Mesenchymal stem cell (in vitro differentiated cells and primary cell): ENCODE measurements around the gene HNF1B.

Experiments
- DNase-seq: peaks from one replicate; pipeline ENCODE4 v3.0.0-alpha.2; 2013
- H2AFZ ChIP-seq: one replicate; pipeline ENCODE4 v1.6.1; 2013; ENCODE audit warnings: low read depth, mild to moderate bottlenecking, control low read depth, inconsistent platforms, low read length, moderate library complexity
- H2AK5ac ChIP-seq: 2 replicates; pipeline ENCODE4 v1.6.1; 2013; ENCODE audit warnings: low read length, moderate library complexity, mild to moderate bottlenecking, inconsistent platforms; ENCODE audit not compliant: severe bottlenecking
- H2BK120ac ChIP-seq: one replicate; pipeline ENCODE4 v1.6.1; 2013; ENCODE audit warnings: low read depth, mild to moderate bottlenecking, inconsistent platforms, low read length, moderate library complexity
- H2BK12ac ChIP-seq, 2 experiments: one replicate each; pipeline ENCODE4 v1.6.1; 2013; ENCODE audit warnings: inconsistent platforms in 2 of 2, low read length in 2 of 2, mild to moderate bottlenecking in 2 of 2, moderate library complexity in 2 of 2, control low read depth in 1 of 2
- H2BK15ac ChIP-seq: one replicate; pipeline ENCODE4 v1.6.1; 2013; ENCODE audit warnings: mild to moderate bottlenecking, low read depth, inconsistent platforms; ENCODE audit not compliant: poor library complexity, severe bottlenecking
- H2BK5ac ChIP-seq: 2 replicates; pipeline ENCODE4 v1.6.1; 2013; ENCODE audit warnings: low read depth, mild to moderate bottlenecking, low read length, control low read depth, inconsistent platforms; ENCODE audit not compliant: poor library complexity, severe bottlenecking
- H3K14ac ChIP-seq, 2 experiments: one replicate each; pipeline ENCODE4 v1.6.1; 2013; ENCODE audit warnings: inconsistent platforms in 2 of 2, low read length in 2 of 2, control low read depth in 1 of 2, mild to moderate bottlenecking in 1 of 2, moderate library complexity in 1 of 2
- H3K18ac ChIP-seq, 2 experiments: one replicate each; pipeline ENCODE4 v1.6.1; 2013; ENCODE audit warnings: inconsistent platforms in 2 of 2, low read length in 2 of 2, control low read depth in 1 of 2, low read depth in 1 of 2, mild to moderate bottlenecking in 1 of 2
- H3K23ac ChIP-seq, 2 experiments: one replicate each; pipeline ENCODE4 v1.6.1; 2013; ENCODE audit warnings: inconsistent platforms in 2 of 2, low read length in 2 of 2, mild to moderate bottlenecking in 2 of 2, moderate library complexity in 2 of 2, control low read depth in 1 of 2
- H3K27ac ChIP-seq: 2 replicates; pipeline ENCODE4 v1.5.1; 2013; ENCODE audit warnings: mild to moderate bottlenecking, moderate library complexity, low read length, control low read depth, inconsistent platforms; ENCODE audit not compliant: poor library complexity, severe bottlenecking
- H3K27me3 ChIP-seq, 2 experiments: 2 replicates each; pipeline versions ENCODE4 v1.6.1 to v1.7.0; 2013; ENCODE audit warnings: low read length in 2 of 2, mild to moderate bottlenecking in 2 of 2, moderate library complexity in 2 of 2, control low read depth in 1 of 2, inconsistent platforms in 1 of 2; ENCODE audit not compliant: control insufficient read depth in 1 of 2, insufficient read depth in 1 of 2
- H3K36me3 ChIP-seq, 2 experiments: 2 replicates each; pipeline versions ENCODE4 v1.6.1 to v1.7.0; 2013; ENCODE audit warnings: low read length in 2 of 2, control low read depth in 1 of 2, inconsistent platforms in 1 of 2, low read depth in 1 of 2, mild to moderate bottlenecking in 1 of 2; ENCODE audit not compliant: insufficient read depth in 2 of 2, control insufficient read depth in 1 of 2
- H3K4ac ChIP-seq, 2 experiments: one replicate each; pipeline ENCODE4 v1.6.1; 2013; ENCODE audit warnings: inconsistent platforms in 2 of 2, low read length in 2 of 2, mild to moderate bottlenecking in 2 of 2, moderate library complexity in 2 of 2, control low read depth in 1 of 2, low read depth in 1 of 2
- H3K4me1 ChIP-seq: 2 replicates; pipeline ENCODE4 v1.6.1; 2013; ENCODE audit warnings: low read depth, low read length, control low read depth; ENCODE audit not compliant: control insufficient read depth, insufficient read depth
- H3K4me2 ChIP-seq: 2 replicates; pipeline ENCODE4 v1.6.1; 2013; ENCODE audit warnings: low read length, mild to moderate bottlenecking, inconsistent platforms; ENCODE audit not compliant: poor library complexity, severe bottlenecking
- H3K4me3 ChIP-seq, 2 experiments: 2 replicates each; pipeline versions ENCODE4 v1.5.1 to v1.7.0; 2013; ENCODE audit warnings: low read length in 2 of 2, mild to moderate bottlenecking in 2 of 2, control low read depth in 1 of 2, low read depth in 1 of 2; ENCODE audit not compliant: insufficient read depth in 1 of 2
- H3K79me1 ChIP-seq: replicated peaks from 2 replicates; pipeline ENCODE4 v1.6.1; 2013; ENCODE audit warnings: mild to moderate bottlenecking, control low read depth, low read length, inconsistent platforms; ENCODE audit not compliant: poor library complexity, severe bottlenecking
- H3K9ac ChIP-seq: 2 replicates; pipeline ENCODE4 v1.7.0; 2013; ENCODE audit warnings: mild to moderate bottlenecking, low read length, moderate library complexity
- H3K9me3 ChIP-seq: 2 replicates; pipeline ENCODE4 v1.7.0; 2013; ENCODE audit warnings: mild to moderate bottlenecking, low read length; ENCODE audit not compliant: control insufficient read depth
- H4K8ac ChIP-seq: one replicate; pipeline ENCODE4 v1.6.1; 2013; ENCODE audit warnings: inconsistent platforms, mild to moderate bottlenecking, low read length, moderate library complexity
- H4K91ac ChIP-seq: one replicate; pipeline ENCODE4 v1.6.1; 2013; ENCODE audit warnings: mild to moderate bottlenecking, low read length, inconsistent platforms
- WGBS: methylation state at CpG from one replicate; pipeline ENCODE4 v1.1.7; 2013; ENCODE audit warnings: mixed read lengths; 5-methylcytosine and 5-hydroxymethylcytosine counted together

HNF1B gene

DNA sequence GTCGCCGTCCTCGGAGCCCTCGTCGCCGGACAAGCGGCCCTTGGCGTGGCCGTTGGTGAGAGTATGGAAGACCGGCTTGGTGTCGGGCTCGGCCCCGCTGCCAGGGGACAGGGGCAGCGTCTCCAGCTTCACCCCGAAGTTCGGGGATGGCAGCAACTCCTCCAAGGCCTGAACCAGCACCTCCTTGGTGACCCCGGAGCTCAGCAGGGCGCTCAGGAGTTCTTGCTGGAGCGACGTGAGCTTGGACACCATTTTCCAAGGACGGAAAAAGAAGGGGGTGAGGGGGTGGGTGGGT, 279 bp downstream of the HNF1B start:
- Histone ChIP-seq H2BK120ac (no peak overlapping the region), H3K27ac (peak overlapping the region; percentile 88), H4K8ac (no peak overlapping the region), H3K14ac (no peak overlapping the region), H4K91ac (no peak overlapping the region), H3K23ac (no peak overlapping the region), H3K4me2 (peak overlapping the region; percentile 9), H3K36me3 (peaks cover 0 to 17% of the 10 kb centered on the region in 2 experiments), H3K4me1 (no peaks in the 10 kb centered on the region), H2BK12ac (no peak overlapping the region), H3K18ac (no peak overlapping the region), H2BK5ac (peak overlapping the region; percentile 99), H3K79me1 (no peaks in the 10 kb centered on the region), H2BK15ac (no peak overlapping the region), H3K4me3 (peak overlapping the region in 1 of 2 experiments; percentile 88), H3K9me3 (no peaks in the 10 kb centered on the region), H3K4ac (no peak overlapping the region), H2AK5ac (peak overlapping the region; percentile 14), H3K9ac (no peak overlapping the region), H3K27me3 (peaks cover 0 to 91% of the 10 kb centered on the region in 2 experiments), H2AFZ (no peak overlapping the region)
- DNase-seq, result no peak
- 7% methylated on average over 16 of the region's 21 CpGs for WGBS

DNA sequence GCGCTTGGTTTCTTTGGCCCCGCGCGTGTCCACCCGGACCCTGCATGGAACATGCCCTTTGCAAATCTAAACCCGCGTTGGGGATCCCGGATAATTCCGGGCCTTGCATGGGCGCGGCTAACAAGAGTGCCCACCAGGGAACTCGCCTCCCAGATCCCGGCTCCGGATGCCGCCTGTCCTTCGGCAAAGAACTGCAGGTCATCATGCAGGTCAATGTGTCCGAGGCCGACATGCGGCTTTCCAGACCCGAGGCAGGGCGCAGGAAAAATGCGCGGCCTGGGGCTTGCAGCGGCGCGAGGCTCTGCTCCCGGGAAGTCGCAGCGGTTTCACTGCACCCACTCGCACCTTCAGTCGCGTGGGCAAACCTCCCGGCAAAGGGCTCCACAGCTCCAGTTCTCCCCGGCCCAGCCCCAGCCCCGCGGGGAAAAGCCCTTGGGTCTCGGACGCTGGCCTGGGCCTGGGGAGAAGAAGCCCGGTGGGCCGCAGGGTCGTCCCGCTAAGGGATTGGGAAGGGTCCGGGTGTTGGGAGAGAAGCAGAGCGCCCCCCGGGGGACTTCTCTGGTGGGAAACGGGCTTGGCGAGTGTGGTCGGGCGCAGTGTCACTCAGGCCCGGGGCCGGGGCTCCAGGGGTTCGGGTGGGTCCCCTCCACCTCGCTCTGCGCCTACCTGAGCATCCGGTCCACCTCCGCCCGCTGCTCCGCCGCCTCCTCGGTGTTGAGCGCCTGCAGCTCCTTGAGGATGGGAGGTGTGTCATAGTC, 805 bp downstream of the HNF1B start:
- Histone ChIP-seq H3K9me3 (no peaks in the 10 kb centered on the region), H3K14ac (no peak overlapping the region), H2BK120ac (no peak overlapping the region), H3K79me1 (no peaks in the 10 kb centered on the region), H3K18ac (no peak overlapping the region), H2BK12ac (no peak overlapping the region), H3K4me1 (peaks cover 4% of the 10 kb centered on the region), H4K8ac (no peak overlapping the region), H3K4ac (no peak overlapping the region), H3K9ac (no peak overlapping the region), H3K4me2 (peak overlapping the region; percentile 9), H3K4me3 (peak overlapping the region in 1 of 2 experiments; percentile 88), H3K36me3 (peaks cover 0 to 21% of the 10 kb centered on the region in 2 experiments), H3K27me3 (peaks cover 0 to 97% of the 10 kb centered on the region in 2 experiments), H2BK5ac (peak overlapping the region; percentile 99), H3K23ac (peak overlapping the region in 1 of 2 experiments; percentile 91), H2AK5ac (peak overlapping the region; percentile 14), H2BK15ac (no peak overlapping the region), H4K91ac (no peak overlapping the region), H3K27ac (peak overlapping the region; percentile 88), H2AFZ (no peak overlapping the region)
- DNase-seq, result peak; percentile 23
- 3% methylated on average over 61 of the region's 61 CpGs for whole genome bisulfite sequencing

DNA sequence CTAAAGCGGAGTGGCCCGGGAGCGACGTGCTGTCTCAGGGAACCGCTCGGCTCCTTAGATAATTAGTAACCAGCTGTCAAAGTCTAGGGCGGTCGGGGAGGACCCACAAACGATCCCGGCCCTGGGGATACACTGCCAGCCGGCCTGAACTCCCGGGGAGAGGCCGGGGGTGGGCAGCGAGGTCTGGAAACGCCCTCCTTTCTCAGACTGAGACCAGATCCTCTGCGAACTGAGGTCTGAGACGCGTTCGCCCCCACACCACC, 1.3 kb downstream of the HNF1B start:
- peak overlapping the region; percentile 99 for H2BK5ac ChIP-seq
- H3K4me3 ChIP-seq, result peak overlapping the region; percentile 24 to 88
- no peaks in the 10 kb centered on the region for H3K9me3 ChIP-seq
- no peak overlapping the region for H2BK15ac ChIP-seq
- no peak overlapping the region for H4K8ac ChIP-seq
- no peak overlapping the region for H3K4me2 ChIP-seq
- no peak overlapping the region for H2BK12ac ChIP-seq
- 2% methylated on average over 19 of the region's 19 CpGs for WGBS
- H3K23ac ChIP-seq, result peak overlapping the region in 1 of 2 experiments; percentile 91
- no peak overlapping the region for H3K18ac ChIP-seq
- no peak overlapping the region for H3K9ac ChIP-seq
- H3K79me1 ChIP-seq, result no peaks in the 10 kb centered on the region
- H2BK120ac ChIP-seq, result no peak overlapping the region
- peaks cover 0 to 98% of the 10 kb centered on the region in 2 experiments for H3K27me3 ChIP-seq
- H3K4ac ChIP-seq, result no peak overlapping the region
- peak overlapping the region; percentile 88 for H3K27ac ChIP-seq
- H3K4me1 ChIP-seq, result peaks cover 5% of the 10 kb centered on the region
- DNase-seq, result no peak
- no peak overlapping the region for H3K14ac ChIP-seq
- H3K36me3 ChIP-seq, result peaks cover 0 to 22% of the 10 kb centered on the region in 2 experiments
- no peak overlapping the region for H2AFZ ChIP-seq
- peak overlapping the region; percentile 26 for H2AK5ac ChIP-seq
- no peak overlapping the region for H4K91ac ChIP-seq

DNA sequence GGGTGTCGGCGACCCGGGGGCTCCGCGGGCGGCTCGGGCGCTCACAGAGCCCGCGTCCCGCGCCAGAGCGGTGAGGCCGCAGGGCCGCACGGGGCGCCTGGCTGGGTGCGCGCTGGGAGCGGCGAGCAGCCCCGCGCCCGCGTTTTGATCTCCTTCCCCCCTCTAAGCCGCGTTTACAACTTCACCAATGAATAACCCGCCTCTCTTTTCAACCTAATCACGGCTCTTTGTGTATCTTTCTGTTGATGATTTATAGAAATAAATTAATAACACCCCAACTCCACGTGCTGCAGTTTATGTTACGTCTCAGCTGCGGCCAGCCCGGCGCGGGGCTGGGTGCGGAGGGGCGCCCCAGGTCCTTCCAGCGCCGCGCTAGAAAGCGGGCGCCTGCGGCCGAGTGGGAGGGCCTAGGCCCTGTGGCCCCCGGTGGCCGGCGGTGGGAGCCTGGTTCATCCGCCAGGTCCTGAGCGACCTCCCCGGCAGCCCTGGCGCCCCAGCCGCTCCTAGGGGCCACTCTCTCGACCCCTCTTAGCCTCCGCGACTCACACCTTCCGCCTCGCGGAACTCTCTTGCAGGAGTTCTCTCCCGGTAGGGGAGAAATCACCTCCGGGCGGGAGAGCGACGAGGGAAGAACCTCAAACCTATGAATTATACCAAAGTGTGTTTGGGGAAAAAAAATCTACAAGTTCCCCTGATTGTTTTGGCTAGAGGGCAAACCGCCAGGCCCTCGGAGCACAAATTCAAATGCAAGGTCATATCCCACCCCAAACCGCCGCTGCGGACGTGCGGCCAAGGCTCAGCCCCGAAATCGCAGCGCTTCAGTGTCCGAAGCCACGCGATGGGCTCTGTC, 1.9 kb downstream of the HNF1B start:
- Histone ChIP-seq H3K36me3 (peaks cover 0 to 22% of the 10 kb centered on the region in 2 experiments), H3K27me3 (peaks cover 0 to 98% of the 10 kb centered on the region in 2 experiments), H3K27ac (peak overlapping the region; percentile 99), H2BK5ac (peak overlapping the region; percentile 99), H2BK12ac (no peak overlapping the region), H2BK120ac (no peak overlapping the region), H3K4me2 (peak overlapping the region; percentile 3), H2AK5ac (peak overlapping the region; percentile 26), H4K8ac (no peak overlapping the region), H2AFZ (no peak overlapping the region), H3K4me3 (peak overlapping the region; percentile 24 to 88), H3K9me3 (no peaks in the 10 kb centered on the region), H3K9ac (no peak overlapping the region), H3K4ac (no peak overlapping the region), H3K14ac (no peak overlapping the region), H3K4me1 (peaks cover 5% of the 10 kb centered on the region), H4K91ac (no peak overlapping the region), H3K18ac (no peak overlapping the region), H3K23ac (peak overlapping the region in 1 of 2 experiments; percentile 91), H3K79me1 (no peaks in the 10 kb centered on the region), H2BK15ac (no peak overlapping the region)
- 1% methylated on average over 49 of the region's 76 CpGs for WGBS
- peak; percentile 28 for DNase-seq
